Keratinocyte (primary cell): ENCODE data around the gene GGA2. TPM values are rescaled to one million over a fixed set of nuclear protein-coding genes. Genes with fewer than 3 reads are reported as not detected.

Source experiments
- DNase-seq: peaks from one replicate; pipeline ENCODE4 v3.0.0-alpha.2; 2011; ENCODE audit warnings: low read depth, missing footprints, low spot score
- FAIRE-seq: peaks from 2 replicates; lab custom pipeline; 2011; peaks lifted over from hg19 to GRCh38; lab: Jason Lieb, UNC
- H2AFZ ChIP-seq: 2 replicates; pipeline ENCODE4 v1.6.0; 2012; ENCODE audit warnings: low read length, control low read depth, inconsistent platforms; ENCODE audit not compliant: control insufficient read depth
- H3K27ac ChIP-seq: 2 replicates; pipeline ENCODE4 v1.5.1; 2011; ENCODE audit warnings: low read length; ENCODE audit not compliant: control insufficient read depth, insufficient read depth
- H3K27me3 ChIP-seq: 3 replicates; pipeline ENCODE4 v1.6.0; 2011; ENCODE audit warnings: low read length; ENCODE audit not compliant: control insufficient read depth, insufficient read depth; ENCODE audit errors: extremely low read depth
- H3K36me3 ChIP-seq, 2 experiments: 2 replicates in 1 of 2; 3 replicates in 1 of 2; pipeline ENCODE4 v1.5.1; 2011; ENCODE audit warnings: low read length in 2 of 2, mild to moderate bottlenecking in 1 of 2; ENCODE audit not compliant: control insufficient read depth in 2 of 2, insufficient read depth in 2 of 2; ENCODE audit errors: extremely low read depth in 1 of 2
- H3K4me1 ChIP-seq: 3 replicates; pipeline ENCODE4 v1.5.1; 2011; ENCODE audit warnings: low read length; ENCODE audit not compliant: control insufficient read depth, insufficient read depth; ENCODE audit errors: extremely low read depth
- H3K4me2 ChIP-seq: 3 replicates; pipeline ENCODE4 v1.6.0; 2011; ENCODE audit warnings: low read depth, low read length; ENCODE audit not compliant: control insufficient read depth, insufficient read depth; ENCODE audit errors: extremely low read depth
- H3K4me3 ChIP-seq, 3 experiments: fragments of 200-600 bp in 1 of 3; sonication (generic) in 1 of 3; 2 replicates in 2 of 3; 3 replicates in 1 of 3; pipeline ENCODE4 v1.5.1; 2011 to 2016; ENCODE audit warnings: low read length in 3 of 3, mild to moderate bottlenecking in 3 of 3, control low read depth in 2 of 3, inconsistent platforms in 1 of 3, low read depth in 1 of 3, mixed read lengths in 1 of 3, mixed run types in 1 of 3, moderate library complexity in 1 of 3; ENCODE audit not compliant: control insufficient read depth in 2 of 3, insufficient read depth in 2 of 3; ENCODE audit errors: extremely low read depth in 1 of 3
- H3K79me2 ChIP-seq: 2 replicates; pipeline ENCODE4 v1.6.0; 2012; ENCODE audit warnings: low read length; ENCODE audit not compliant: control insufficient read depth, insufficient read depth
- H3K9ac ChIP-seq: 3 replicates; pipeline ENCODE4 v1.6.0; 2011; ENCODE audit warnings: low read length; ENCODE audit not compliant: control insufficient read depth, insufficient read depth; ENCODE audit errors: extremely low read depth
- H3K9me1 ChIP-seq: 3 replicates; pipeline ENCODE4 v1.6.0; 2011; ENCODE audit warnings: low read length; ENCODE audit not compliant: control insufficient read depth, insufficient read depth; ENCODE audit errors: extremely low read depth
- H3K9me3 ChIP-seq: 2 replicates; pipeline ENCODE4 v1.5.1; 2012; ENCODE audit warnings: low read depth, low read length; ENCODE audit not compliant: control insufficient read depth
- H4K20me1 ChIP-seq: 3 replicates; pipeline ENCODE4 v1.6.0; 2011; ENCODE audit warnings: low read length; ENCODE audit not compliant: control insufficient read depth, insufficient read depth; ENCODE audit errors: extremely low read depth
- EZH2 ChIP-seq: IDR thresholded peaks from one replicate; pipeline ENCODE4 v1.6.1; 2012; ENCODE audit warnings: inconsistent platforms, mild to moderate bottlenecking, low read length, moderate library complexity
- dilution Hi-C: fragments of 300-500 bp; cut with MboI; formaldehyde crosslinking; loops from one replicate; pipeline ENCODE4 v1.7.0; 2020; ENCODE audit warnings: low sequenced_read_pairs; ENCODE audit not compliant: extremely low pct_ligation_motif_present
- polyA plus RNA-seq, 5 experiments: library from polyadenylated mRNA; depleted of rRNA in 3 of 5; stranded (reverse) in 3 of 5; stranded (forward) in 1 of 5; unstranded in 1 of 5; fragments of >200 nt; gene quantifications; 1 replicate in 1 of 5; 2 replicates in 3 of 5; 3 replicates in 1 of 5; pipeline versions ENCODE4 v1.2.1 to v1.2.3, GENCODE V29; 2011 to 2012; ENCODE audit warnings: missing spikeins in 2 of 5, low read depth in 1 of 5, low replicate concordance in 1 of 5
- TF ChIP-seq, protein P1 (sequence below), 3 experiments: IDR thresholded peaks in 1 of 3; conservative IDR thresholded peaks in 1 of 3; optimal IDR thresholded peaks in 1 of 3; 2 replicates in 2 of 3; 3 replicates in 1 of 3; pipeline versions ENCODE3 to v1.5.1; 2011; ENCODE audit warnings: low read length in 3 of 3, mild to moderate bottlenecking in 3 of 3, moderate library complexity in 2 of 3, control low read depth in 1 of 3, inconsistent platforms in 1 of 3; ENCODE audit not compliant: insufficient read depth in 2 of 3; ENCODE audit errors: extremely low read depth in 1 of 3

The GGA2 gene
- polyA plus RNA-seq, 1 donor (not counting 4 experiments of a cell fraction or from before 2014, with no cell fraction given), result 54.1 TPM

DNA sequence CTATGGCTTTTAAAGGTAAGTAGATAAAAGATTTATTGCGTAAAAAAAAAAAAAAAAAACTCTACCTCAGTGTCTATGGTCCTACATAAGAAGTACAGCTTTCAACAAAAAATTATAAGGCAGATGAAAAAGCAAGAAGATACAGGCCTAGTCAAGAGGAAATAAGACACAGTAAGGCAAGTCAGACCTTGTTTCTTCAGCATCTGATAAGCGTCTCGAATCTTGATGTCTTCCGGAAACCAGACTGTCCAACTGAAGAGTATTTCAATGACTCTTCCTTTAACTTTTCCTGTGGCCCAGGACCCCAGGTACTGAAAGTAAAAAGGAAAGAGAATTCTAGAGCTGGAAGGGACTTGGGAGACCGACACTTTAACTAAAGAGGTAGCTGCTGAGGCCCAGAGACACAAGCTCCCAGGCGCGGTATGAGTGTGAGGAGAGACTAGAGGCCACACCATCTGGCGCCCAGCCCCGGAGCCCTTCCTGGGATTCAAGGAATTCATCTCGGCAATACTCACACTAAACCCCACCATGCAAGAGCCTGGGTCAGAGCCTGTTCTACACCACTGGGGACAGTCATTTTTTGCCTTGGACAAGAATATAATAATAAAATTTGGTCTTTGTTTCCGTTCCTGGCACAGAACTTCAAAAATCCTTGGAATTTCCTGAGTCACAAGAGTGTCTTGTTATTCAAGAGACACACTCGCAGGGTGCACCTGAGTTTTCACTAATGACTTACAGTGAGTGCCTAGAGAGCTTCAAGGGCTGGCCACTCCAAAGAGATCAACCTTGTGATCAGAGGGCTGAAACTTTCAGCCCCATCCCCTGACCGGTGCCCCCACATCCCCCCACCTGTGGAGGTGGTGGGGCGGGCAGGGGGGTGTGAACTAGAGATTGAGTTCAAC is 18.6 kb downstream of the GGA2 start:
- Histone ChIP-seq H3K4me3 (peak overlapping the region in 2 of 3 experiments; percentile 36 to 41), H3K9me1 (peaks cover 9% of the 10 kb centered on the region), H3K79me2 (peaks cover 8% of the 10 kb centered on the region), H3K4me2 (peak overlapping the region; percentile 73), H3K9ac (peak overlapping the region; percentile 31), H3K4me1 (peaks cover 50% of the 10 kb centered on the region), H3K27me3 (no peaks in the 10 kb centered on the region), H2AFZ (no peak overlapping the region), H4K20me1 (no peaks in the 10 kb centered on the region), H3K9me3 (no peaks in the 10 kb centered on the region), H3K27ac (peak overlapping the region; percentile 77), H3K36me3 (peaks cover 20 to 47% of the 10 kb centered on the region in 2 experiments)
- DNase-seq (no peak), FAIRE-seq (peak; percentile 81)
- TF ChIP-seq, protein P1, sequence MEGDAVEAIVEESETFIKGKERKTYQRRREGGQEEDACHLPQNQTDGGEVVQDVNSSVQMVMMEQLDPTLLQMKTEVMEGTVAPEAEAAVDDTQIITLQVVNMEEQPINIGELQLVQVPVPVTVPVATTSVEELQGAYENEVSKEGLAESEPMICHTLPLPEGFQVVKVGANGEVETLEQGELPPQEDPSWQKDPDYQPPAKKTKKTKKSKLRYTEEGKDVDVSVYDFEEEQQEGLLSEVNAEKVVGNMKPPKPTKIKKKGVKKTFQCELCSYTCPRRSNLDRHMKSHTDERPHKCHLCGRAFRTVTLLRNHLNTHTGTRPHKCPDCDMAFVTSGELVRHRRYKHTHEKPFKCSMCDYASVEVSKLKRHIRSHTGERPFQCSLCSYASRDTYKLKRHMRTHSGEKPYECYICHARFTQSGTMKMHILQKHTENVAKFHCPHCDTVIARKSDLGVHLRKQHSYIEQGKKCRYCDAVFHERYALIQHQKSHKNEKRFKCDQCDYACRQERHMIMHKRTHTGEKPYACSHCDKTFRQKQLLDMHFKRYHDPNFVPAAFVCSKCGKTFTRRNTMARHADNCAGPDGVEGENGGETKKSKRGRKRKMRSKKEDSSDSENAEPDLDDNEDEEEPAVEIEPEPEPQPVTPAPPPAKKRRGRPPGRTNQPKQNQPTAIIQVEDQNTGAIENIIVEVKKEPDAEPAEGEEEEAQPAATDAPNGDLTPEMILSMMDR (optimal IDR thresholded peaks at IDR 0.05 in 1 of 3, IDR thresholded peaks at IDR 0.05 in 1 of 3, conservative IDR thresholded peaks at IDR 0.05 in 1 of 3; ENCODE audit: extremely low read depth in 1 of 3, insufficient read depth in 2 of 3, low read length in 3 of 3), result no peak
- TF ChIP-seq EZH2, result no peak
- dilution Hi-C loops, result no loop called here

DNA sequence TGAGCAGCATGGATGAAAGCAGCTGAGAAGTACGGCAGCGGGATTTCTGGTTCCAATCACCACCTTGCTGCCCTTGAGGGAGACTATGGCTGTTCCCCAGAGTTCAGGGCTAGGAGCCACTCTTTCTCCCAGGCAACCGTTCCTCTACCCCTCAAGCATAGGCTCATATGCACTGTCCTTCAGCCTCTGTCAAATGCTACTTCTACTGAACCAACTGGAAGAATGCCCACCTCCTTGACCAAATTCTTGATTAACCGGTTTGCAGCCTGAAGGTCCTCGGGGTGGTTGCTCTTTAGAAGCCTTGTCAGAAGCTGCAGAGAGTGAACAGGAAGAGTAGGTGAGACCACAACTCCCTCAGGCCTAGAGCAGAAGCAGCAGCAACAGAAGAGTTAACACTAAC is 23.8 kb downstream of the GGA2 start:
- no peak for FAIRE-seq
- Histone ChIP-seq H3K9me1 (peaks cover 7% of the 10 kb centered on the region), H3K79me2 (peaks cover 4% of the 10 kb centered on the region), H3K27me3 (no peaks in the 10 kb centered on the region), H4K20me1 (no peaks in the 10 kb centered on the region), H3K4me3 (no peak overlapping the region), H3K27ac (no peak overlapping the region), H3K9ac (no peak overlapping the region), H3K4me1 (peaks cover 9% of the 10 kb centered on the region), H3K4me2 (no peak overlapping the region), H2AFZ (no peak overlapping the region), H3K36me3 (peaks cover 34 to 61% of the 10 kb centered on the region in 2 experiments), H3K9me3 (no peaks in the 10 kb centered on the region)
- dilution Hi-C loops, result no loop called here
- DNase-seq, result no peak
- no peak for TF ChIP-seq EZH2
- TF ChIP-seq, protein P1 (optimal IDR thresholded peaks at IDR 0.05 in 1 of 3, IDR thresholded peaks at IDR 0.05 in 1 of 3, conservative IDR thresholded peaks at IDR 0.05 in 1 of 3; ENCODE audit: extremely low read depth in 1 of 3, insufficient read depth in 2 of 3, low read length in 3 of 3), result no peak
